H1 (cell line): ENCODE results near the gene AP5M1.

ENCODE experiments used
- BACH1 ChIP-seq: IDR thresholded peaks from 2 replicates; pipeline ENCODE4 v1.6.1; 2012; ENCODE audit warnings: low read length, improper control_type of control experiment
- BRCA1 ChIP-seq: IDR thresholded peaks from 2 replicates; pipeline ENCODE4 v1.6.1; 2012; ENCODE audit warnings: low read depth, low read length, improper control_type of control experiment
- CTCF ChIP-seq, 3 experiments: IDR thresholded peaks; 1 replicate in 2 of 3; 2 replicates in 1 of 3; pipeline versions ENCODE4 v1.5.1 to v1.6.1; 2011; ENCODE audit warnings: low read length in 3 of 3, mild to moderate bottlenecking in 3 of 3, inconsistent platforms in 2 of 3, low read depth in 1 of 3, moderate library complexity in 1 of 3; ENCODE audit not compliant: insufficient read depth in 1 of 3; ENCODE audit errors: control extremely low read depth in 1 of 3
- EZH2 ChIP-seq: fragments of 200-600 bp; sonication (generic); IDR thresholded peaks from 2 replicates; pipeline ENCODE4 v1.7.1; 2012; ENCODE audit warnings: low read depth, mild to moderate bottlenecking, moderate library complexity, low read length, inconsistent platforms; ENCODE audit not compliant: severe bottlenecking

GRCh38 chr14:57274551-57274950, 5.8 kb downstream of the AP5M1 start:
- TF ChIP-seq CTCF (IDR thresholded peaks at IDR 0.05; ENCODE audit: control extremely low read depth in 1 of 3, insufficient read depth in 1 of 3, low read depth in 1 of 3, low read length in 3 of 3) (no peak), BACH1 (no peak), EZH2 (no peak), BRCA1 (no peak)
